ENCODE measurements around the gene TSPAN18. TPM values are rescaled to one million over a fixed set of nuclear protein-coding genes. Genes with fewer than 3 reads are reported as not detected.

The TSPAN18 gene
- total RNA-seq, 2 experiments from 2014 or later: 0.85 to 0.92 TPM

DNA sequence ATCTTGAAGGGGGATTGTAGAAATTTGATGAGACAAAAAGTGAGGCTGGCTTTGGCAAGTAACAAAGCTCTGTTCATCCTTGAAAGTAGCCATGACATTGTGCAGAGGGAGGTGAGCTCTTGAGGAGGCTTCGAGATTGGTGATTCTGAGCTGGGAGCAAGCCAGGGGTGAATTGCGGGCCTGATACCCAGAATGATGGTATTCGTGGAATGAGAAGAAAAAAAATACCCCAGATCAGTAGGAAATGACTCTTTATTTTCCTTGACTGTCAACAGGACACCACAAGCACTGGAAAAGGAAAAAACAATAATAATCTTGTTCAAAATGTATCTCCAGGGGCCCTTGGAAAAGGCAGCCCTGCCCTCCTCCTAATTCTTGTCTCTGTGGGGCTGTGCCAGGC, 62.7 kb downstream of the TSPAN18 start:
- DNase-seq: no peak
- POLR2A ChIA-PET: no interaction called here
- CTCF ChIA-PET: interaction anchor here (1.8 to 4.8 kb wide), 2 partner anchors 14 to 105 kb away, joined by 5 to 28 read pairs; no protein-coding TSS in a partner anchor
- Mint-ChIP-seq H3K27me3 (no peaks in the 10 kb centered on the region), H3K9me3 (no peaks in the 10 kb centered on the region), H3K4me1 (ENCODE audit: low read depth) (no peaks in the 10 kb centered on the region), H3K36me3 (ENCODE audit: low read depth) (no peaks in the 10 kb centered on the region), H3K4me3 (no peak overlapping the region), H3K27ac (no peak overlapping the region)
- ATAC-seq: no peak
- TF ChIP-seq CTCF (IDR thresholded peaks at IDR 0.05): no peak
- intact Hi-C loops (cut with micrococcal nuclease): no loop called here

DNA sequence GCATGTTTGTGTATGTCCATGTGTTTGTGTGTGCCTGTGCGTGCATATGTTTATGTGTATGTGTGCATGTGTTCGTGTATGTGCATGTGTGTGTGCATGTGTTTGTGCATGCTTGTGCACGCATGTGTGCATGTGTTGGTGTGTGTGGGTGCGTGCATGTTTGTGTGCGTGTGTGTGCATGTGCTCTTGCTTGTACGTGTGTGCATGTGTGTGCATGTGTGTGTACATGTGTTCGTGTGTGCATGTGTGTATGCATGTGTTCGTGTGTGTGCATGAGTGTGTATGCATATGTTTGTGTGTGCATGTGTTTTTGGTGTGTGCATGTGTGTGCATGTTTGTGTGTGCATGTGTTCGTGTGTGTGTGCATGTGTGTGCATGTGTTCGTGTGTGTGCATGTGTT, 63.4 kb downstream of the TSPAN18 start:
- no peaks in the 10 kb centered on the region for H3K27me3 Mint-ChIP-seq
- CTCF ChIA-PET: no interaction called here

DNA sequence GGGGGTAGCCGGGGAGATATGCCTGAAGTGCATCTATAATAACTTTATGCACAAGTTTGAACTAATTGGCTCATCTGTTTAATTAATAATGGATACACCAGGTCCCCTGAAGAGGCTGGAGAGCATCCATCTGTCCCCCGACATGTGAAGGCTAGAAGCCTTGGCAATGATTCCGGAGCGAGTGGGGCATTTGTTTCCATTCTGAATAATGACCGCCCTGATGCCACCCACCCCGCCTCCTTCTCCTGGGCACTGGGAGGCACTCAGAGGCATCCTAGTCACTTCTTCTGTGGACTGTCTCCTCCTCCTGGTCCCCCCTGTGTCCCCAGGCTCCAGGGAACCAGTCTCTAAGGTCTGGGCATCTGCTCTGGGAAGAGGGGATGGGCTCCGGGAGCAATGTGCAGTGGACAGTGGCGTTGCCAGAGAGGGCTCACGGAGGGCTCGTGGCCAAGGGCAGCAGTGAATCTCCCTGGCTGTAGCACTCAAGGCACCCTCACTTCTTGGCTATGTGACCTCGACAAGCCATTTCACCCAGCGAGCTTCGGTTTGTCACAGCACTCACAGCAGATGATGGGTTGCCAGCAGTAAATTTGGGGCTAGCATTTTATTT, 64.7 kb downstream of the TSPAN18 start:
- DNase-seq (no peak), ATAC-seq (no peak)
- H3K4me3 Mint-ChIP-seq: no peak overlapping the region
- no peaks in the 10 kb centered on the region for H3K36me3 Mint-ChIP-seq (ENCODE audit: low read depth)
- intact Hi-C loops (cut with micrococcal nuclease): no loop called here
- no peaks in the 10 kb centered on the region for H3K9me3 Mint-ChIP-seq
- no peaks in the 10 kb centered on the region for H3K27me3 Mint-ChIP-seq
- CTCF ChIA-PET: interaction anchor here (1.1 kb wide), 1 partner anchor 17 kb away, joined by 3 read pairs; no protein-coding TSS in a partner anchor
- TF ChIP-seq CTCF (IDR thresholded peaks at IDR 0.05): no peak
- POLR2A ChIA-PET: no interaction called here
- H3K4me1 Mint-ChIP-seq (ENCODE audit: low read depth): no peaks in the 10 kb centered on the region
- H3K27ac Mint-ChIP-seq: no peak overlapping the region

More for the DNA sequence above, 63.4 kb downstream of the TSPAN18 start:
- POLR2A ChIA-PET: no interaction called here
- no peaks in the 10 kb centered on the region for H3K36me3 Mint-ChIP-seq (ENCODE audit: low read depth)
- H3K4me3 Mint-ChIP-seq: no peak overlapping the region
- no peak overlapping the region for H3K27ac Mint-ChIP-seq
- no peaks in the 10 kb centered on the region for H3K9me3 Mint-ChIP-seq
- no peaks in the 10 kb centered on the region for H3K4me1 Mint-ChIP-seq (ENCODE audit: low read depth)
- no peak for TF ChIP-seq CTCF (IDR thresholded peaks at IDR 0.05)
- DNase-seq (no peak), ATAC-seq (no peak)
- intact Hi-C loops (cut with micrococcal nuclease): no loop called here

- CTCF ChIA-PET: interaction anchor here (1.1 kb wide), 2 partner anchors 15 to 18 kb away, joined by 3 to 4 read pairs; no protein-coding TSS in a partner anchor
- Mint-ChIP-seq H3K9me3 (no peaks in the 10 kb centered on the region), H3K4me1 (ENCODE audit: low read depth) (no peaks in the 10 kb centered on the region), H3K27ac (no peak overlapping the region), H3K27me3 (no peaks in the 10 kb centered on the region), H3K4me3 (no peak overlapping the region), H3K36me3 (ENCODE audit: low read depth) (no peaks in the 10 kb centered on the region)
- ATAC-seq (no peak), DNase-seq (no peak)
- POLR2A ChIA-PET: no interaction called here
- intact Hi-C loops (cut with micrococcal nuclease): no loop called here
- TF ChIP-seq CTCF (IDR thresholded peaks at IDR 0.05): no peak
Observed at GRCh38 chr11:44792171-44792570, 65.4 kb downstream of the TSPAN18 start.

GRCh38 chr11:44793350-44794090, 66.8 kb downstream of the TSPAN18 start:
- Mint-ChIP-seq H3K27me3 (no peaks in the 10 kb centered on the region), H3K4me3 (no peak overlapping the region), H3K9me3 (no peaks in the 10 kb centered on the region), H3K27ac (no peak overlapping the region), H3K36me3 (ENCODE audit: low read depth) (no peaks in the 10 kb centered on the region), H3K4me1 (ENCODE audit: low read depth) (no peaks in the 10 kb centered on the region)
- POLR2A ChIA-PET: no interaction called here
- ATAC-seq: no peak
- intact Hi-C loops (cut with micrococcal nuclease): no loop called here
- no peak for TF ChIP-seq CTCF (IDR thresholded peaks at IDR 0.05)
- DNase-seq: no peak
- CTCF ChIA-PET: interaction anchor here (0.8 to 1.1 kb wide), 4 partner anchors 10 to 118 kb away, joined by 3 to 4 read pairs (median 3); no protein-coding TSS in a partner anchor

Measured in activated CD8-positive, alpha-beta T cell treated with anti-CD3 and anti-CD28 coated beads for 36 hours (primary cell).